GM12878 (cell line): ENCODE data around the gene CCL20. TPM values are rescaled to one million over a fixed set of nuclear protein-coding genes. Genes with fewer than 3 reads are reported as not detected.

Experiments
- ATAC-seq: fragments of 200-7000 bp; cut with Tn5 transposase; 3 replicates; pipeline ENCODE4 v1.9.1; 2020; ENCODE audit warnings: mild to moderate bottlenecking, moderate library complexity
- BruUV-seq: library from RNA; stranded (reverse); fragments of 400-500 nt; replicated peaks from 2 replicates; lab custom pipeline; 2021; lab: Mats Ljungman, UMichigan
- CTCF ChIA-PET: fragments of 300-600 bp; sonication (Branson Sonifier 250); formaldehyde crosslinking; extraction: SDS; loops from one replicate; lab custom pipeline; 2021; ENCODE audit warnings: inconsistent platforms; lab: Yijun Ruan, JAX
- POLR2A ChIA-PET: fragments of 350-600 bp; formaldehyde crosslinking; extraction: SDS; loops from one replicate; lab custom pipeline; 2021; ENCODE audit warnings: inconsistent platforms; lab: Charles Lee
- RAD21 ChIA-PET: fragments of 300-600 bp; sonication (Branson Sonifier 250); formaldehyde crosslinking; loops from one replicate; lab custom pipeline; 2023; ENCODE audit warnings: antibody characterized with exemption; ENCODE audit not compliant: unreplicated experiment; lab: Charles Lee
- SMC1A ChIA-PET: fragments of 300-600 bp; sonication (Branson Sonifier 250); formaldehyde crosslinking; loops from one replicate; lab custom pipeline; 2023; ENCODE audit not compliant: unreplicated experiment, uncharacterized antibody; lab: Charles Lee
- DNase-seq: peaks from one replicate; pipeline ENCODE4 v3.0.0-alpha.2; 2011; ENCODE audit warnings: low read depth, low spot score
- FAIRE-seq: peaks from 3 replicates; lab custom pipeline; 2011; peaks lifted over from hg19 to GRCh38; lab: Jason Lieb, UNC
- H2AFZ ChIP-seq: 2 replicates; pipeline ENCODE4 v1.6.0; 2011; ENCODE audit warnings: low read depth, low read length, control low read depth; ENCODE audit not compliant: control insufficient read depth
- H3K27ac ChIP-seq: 2 replicates; pipeline ENCODE4 v1.5.1; 2011; ENCODE audit warnings: control low read depth; ENCODE audit not compliant: control insufficient read depth, insufficient read depth
- H3K27me3 ChIP-seq, 2 experiments: replicated peaks in 1 of 2; 2 replicates each; pipeline versions ENCODE4 v1.6.0 to v1.6.1; 2011; ENCODE audit warnings: low read length in 1 of 2; ENCODE audit not compliant: control insufficient read depth in 2 of 2, insufficient read depth in 2 of 2
- H3K36me3 ChIP-seq, 2 experiments: 2 replicates each; pipeline ENCODE4 v1.5.1; 2011; ENCODE audit warnings: low read length in 1 of 2; ENCODE audit not compliant: control insufficient read depth in 2 of 2, insufficient read depth in 2 of 2
- H3K4me1 ChIP-seq: 2 replicates; pipeline ENCODE4 v1.6.1; 2011; ENCODE audit warnings: mild to moderate bottlenecking, low read length, moderate library complexity, mixed read lengths; ENCODE audit not compliant: control insufficient read depth, insufficient read depth
- H3K4me2 ChIP-seq: 2 replicates; pipeline ENCODE4 v1.6.0; 2011; ENCODE audit warnings: control low read depth; ENCODE audit not compliant: control insufficient read depth, insufficient read depth
- H3K4me3 ChIP-seq: fragments of 200-600 bp; sonication (generic); 2 replicates; pipeline ENCODE4 v1.5.1; 2016
- H3K79me2 ChIP-seq: 2 replicates; pipeline ENCODE4 v1.6.0; 2011; ENCODE audit warnings: low read length; ENCODE audit not compliant: control insufficient read depth, insufficient read depth
- H3K9ac ChIP-seq: 2 replicates; pipeline ENCODE4 v1.8.0; 2011; ENCODE audit warnings: low read length, control low read depth, mixed read lengths; ENCODE audit not compliant: control insufficient read depth, insufficient read depth
- H3K9me3 ChIP-seq: replicated peaks from 3 replicates; pipeline ENCODE4 v1.5.1; 2011; ENCODE audit warnings: mild to moderate bottlenecking, low read length; ENCODE audit not compliant: control insufficient read depth, insufficient read depth
- H4K20me1 ChIP-seq: 2 replicates; pipeline ENCODE4 v1.6.0; 2011; ENCODE audit not compliant: control insufficient read depth, insufficient read depth
- EZH2 ChIP-seq: IDR thresholded peaks from 2 replicates; pipeline ENCODE4 v1.6.1; 2012; ENCODE audit warnings: low read depth, mild to moderate bottlenecking, control low read depth, inconsistent platforms, low read length, borderline replicate concordance; ENCODE audit not compliant: control insufficient read depth
- RUNX3 ChIP-seq: IDR thresholded peaks from 2 replicates; pipeline ENCODE4 v1.6.1; 2012; ENCODE audit warnings: low read length, inconsistent platforms
- STAT3 ChIP-seq: IDR thresholded peaks from 2 replicates; pipeline ENCODE4 v1.6.1; 2011; ENCODE audit warnings: low read depth, low read length, improper control_type of control experiment
- WGBS: methylation state at CpG from one replicate; pipeline ENCODE4 v1.1.6; 2016; ENCODE audit warnings: low lambda C conversion rate; ENCODE audit not compliant: insufficient replicate concordance, insufficient coverage; ENCODE audit errors: missing lambda C conversion rate; 5-methylcytosine and 5-hydroxymethylcytosine counted together
- in situ Hi-C: fragments of 300-500 bp; cut with MboI; formaldehyde crosslinking; loops from 9 replicates; pipeline ENCODE4 v1.14.3; 2018; ENCODE audit warnings: mixed read lengths
- intact Hi-C: fragments of 100-400 bp; cut with micrococcal nuclease; formaldehyde crosslinking; loops from one replicate; pipeline ENCODE4 v1.14.2; 2022; ENCODE audit not compliant: unreplicated experiment
- polyA plus RNA-seq, 11 experiments: library from polyadenylated mRNA; depleted of rRNA in 4 of 11; unstranded in 6 of 11; stranded (reverse) in 5 of 11; fragments of >200 nt; fragmentation: Nextera tagmentation in 4 of 11; fragmentation: Illumina TruSeq in 1 of 11; extraction: Ambion mirVana in 4 of 11; extraction: Trizol in 1 of 11; gene quantifications; 1 replicate in 1 of 11; 2 replicates in 10 of 11; pipeline versions ENCODE4 v1.2.1 to v1.2.3, GENCODE V29; 2011 to 2016; ENCODE audit warnings: inconsistent platforms in 2 of 11, missing spikeins in 2 of 11, low read depth in 1 of 11
- total RNA-seq, 4 experiments: library from RNA; depleted of rRNA in 3 of 4; stranded (reverse); fragments of >200 nt in 3 of 4; fragmentation: Illumina TruSeq in 1 of 4; extraction: Trizol in 1 of 4; gene quantifications; 2 replicates each; pipeline versions ENCODE4 v1.2.1 to v1.2.3, GENCODE V29; 2013 to 2021
- TF ChIP-seq, protein P1 (sequence below): fragments of 450-650 bp; IDR thresholded peaks from 2 replicates; pipeline ENCODE4 v1.6.1; 2016; ENCODE audit warnings: mild to moderate bottlenecking, moderate library complexity, borderline replicate concordance

CCL20 gene
- total and polyA plus RNA-seq, 10 of the 15 experiments (the other 5 are each of a cell fraction or from before 2014, with no cell fraction given), result 5.5 to 35.7 (median 15.6) TPM

DNA sequence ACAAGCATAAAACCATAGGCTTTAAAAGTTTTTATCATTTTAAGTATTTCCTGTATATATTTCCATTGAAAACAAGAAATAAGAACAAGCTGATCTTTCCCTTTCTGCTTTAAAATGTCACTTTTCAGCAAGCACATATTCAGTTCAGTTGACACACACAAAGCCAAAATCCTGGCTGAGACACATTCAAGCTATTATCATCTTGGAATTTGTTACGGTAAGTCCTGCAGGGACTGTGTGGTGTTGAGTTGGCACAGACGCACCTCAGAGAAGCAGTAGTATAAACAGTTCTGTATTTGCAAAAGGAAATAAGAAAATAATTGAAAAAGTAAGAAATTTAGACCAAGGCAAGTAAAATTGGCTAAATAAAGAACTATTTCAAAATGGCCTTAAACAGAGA, 47.4 kb downstream of the CCL20 start:
- no peak for TF ChIP-seq RUNX3
- TF ChIP-seq EZH2, result 0 out of 2 replicates have a peak, but pooled peaks have one; percentile 39
- TF ChIP-seq, protein P1, sequence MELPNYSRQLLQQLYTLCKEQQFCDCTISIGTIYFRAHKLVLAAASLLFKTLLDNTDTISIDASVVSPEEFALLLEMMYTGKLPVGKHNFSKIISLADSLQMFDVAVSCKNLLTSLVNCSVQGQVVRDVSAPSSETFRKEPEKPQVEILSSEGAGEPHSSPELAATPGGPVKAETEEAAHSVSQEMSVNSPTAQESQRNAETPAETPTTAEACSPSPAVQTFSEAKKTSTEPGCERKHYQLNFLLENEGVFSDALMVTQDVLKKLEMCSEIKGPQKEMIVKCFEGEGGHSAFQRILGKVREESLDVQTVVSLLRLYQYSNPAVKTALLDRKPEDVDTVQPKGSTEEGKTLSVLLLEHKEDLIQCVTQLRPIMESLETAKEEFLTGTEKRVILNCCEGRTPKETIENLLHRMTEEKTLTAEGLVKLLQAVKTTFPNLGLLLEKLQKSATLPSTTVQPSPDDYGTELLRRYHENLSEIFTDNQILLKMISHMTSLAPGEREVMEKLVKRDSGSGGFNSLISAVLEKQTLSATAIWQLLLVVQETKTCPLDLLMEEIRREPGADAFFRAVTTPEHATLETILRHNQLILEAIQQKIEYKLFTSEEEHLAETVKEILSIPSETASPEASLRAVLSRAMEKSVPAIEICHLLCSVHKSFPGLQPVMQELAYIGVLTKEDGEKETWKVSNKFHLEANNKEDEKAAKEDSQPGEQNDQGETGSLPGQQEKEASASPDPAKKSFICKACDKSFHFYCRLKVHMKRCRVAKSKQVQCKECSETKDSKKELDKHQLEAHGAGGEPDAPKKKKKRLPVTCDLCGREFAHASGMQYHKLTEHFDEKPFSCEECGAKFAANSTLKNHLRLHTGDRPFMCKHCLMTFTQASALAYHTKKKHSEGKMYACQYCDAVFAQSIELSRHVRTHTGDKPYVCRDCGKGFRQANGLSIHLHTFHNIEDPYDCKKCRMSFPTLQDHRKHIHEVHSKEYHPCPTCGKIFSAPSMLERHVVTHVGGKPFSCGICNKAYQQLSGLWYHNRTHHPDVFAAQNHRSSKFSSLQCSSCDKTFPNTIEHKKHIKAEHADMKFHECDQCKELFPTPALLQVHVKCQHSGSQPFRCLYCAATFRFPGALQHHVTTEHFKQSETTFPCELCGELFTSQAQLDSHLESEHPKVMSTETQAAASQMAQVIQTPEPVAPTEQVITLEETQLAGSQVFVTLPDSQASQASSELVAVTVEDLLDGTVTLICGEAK, result no peak
- no peak for TF ChIP-seq STAT3
- TF ChIP-seq, all 136 proteins: peak for 1
- Histone ChIP-seq H3K9me3 (no peaks in the 10 kb centered on the region; the same call in 2 of the 3 replicates), H3K27me3 (no peaks in the 10 kb centered on the region; a peak in 1 of 4 replicates), H3K27ac (no peak overlapping the region), H3K4me2 (no peak overlapping the region), H2AFZ (no peak overlapping the region), H3K9ac (no peak overlapping the region), H3K4me3 (no peak overlapping the region), H4K20me1 (no peaks in the 10 kb centered on the region), H3K4me1 (no peaks in the 10 kb centered on the region), H3K36me3 (no peaks in the 10 kb centered on the region), H3K79me2 (no peaks in the 10 kb centered on the region)
- FAIRE-seq, result peak; percentile 23
- intact Hi-C loops, result loop anchor here (5.0 kb wide), 1 partner anchor 49 kb away; the partner anchor contains the start of gene CCL20
- no TSS peak for BruUV-seq
- RAD21 ChIA-PET, result interaction anchor here (0.8 to 5.8 kb wide), 20 partner anchors 20 to 455 kb away, joined by 3 to 92 read pairs (median 4); partner anchors contain the start of gene CCL20
- POLR2A ChIA-PET, result interaction anchor here (0.8 to 2.5 kb wide), 7 partner anchors 55 to 381 kb away, joined by 3 to 9 read pairs (median 4); no protein-coding TSS in a partner anchor
- DNase-seq, result no peak
- 80% methylated on average over 2 of the region's 2 CpGs for WGBS
- in situ Hi-C loops, result no loop called here
- no peak for ATAC-seq
- SMC1A ChIA-PET, result interaction anchor here (0.9 to 6.6 kb wide), 24 partner anchors 10 to 455 kb away, joined by 3 to 133 read pairs (median 7); partner anchors contain the start of gene CCL20
- CTCF ChIA-PET, result interaction anchor here (0.6 to 6.4 kb wide), 31 partner anchors 9 to 727 kb away, joined by 3 to 387 read pairs (median 6); partner anchors contain the start of gene CCL20
